DOHH2 (cell line): ENCODE results near the gene TGM6.

Experiments used
- H3F3A ChIP-seq: fragments of 200-600 bp; sonication (generic), shearing (Covaris generic); 2 replicates; pipeline ENCODE4 v1.6.0; 2016; ENCODE audit warnings: antibody characterized with exemption, mild to moderate bottlenecking; ENCODE audit not compliant: control insufficient read depth, insufficient read depth
- H3K27ac ChIP-seq: fragments of 200-600 bp; sonication (generic); 2 replicates; pipeline ENCODE4 v1.5.1; 2014; ENCODE audit warnings: low read depth, mild to moderate bottlenecking, low read length, moderate library complexity
- H3K27me3 ChIP-seq: fragments of 200-600 bp; sonication (generic); 2 replicates; pipeline ENCODE4 v1.6.1; 2014; ENCODE audit warnings: mild to moderate bottlenecking, low read length, mixed read lengths; ENCODE audit not compliant: control insufficient read depth
- H3K36me3 ChIP-seq: fragments of 200-600 bp; sonication (generic); 2 replicates; pipeline ENCODE4 v1.6.1; 2014; ENCODE audit warnings: mild to moderate bottlenecking, low read length, moderate library complexity, mixed read lengths; ENCODE audit not compliant: control insufficient read depth
- H3K4me1 ChIP-seq: fragments of 200-600 bp; sonication (generic); 2 replicates; pipeline ENCODE4 v1.6.1; 2014; ENCODE audit warnings: mild to moderate bottlenecking, low read length, mixed read lengths; ENCODE audit not compliant: control insufficient read depth
- H3K4me2 ChIP-seq: fragments of 200-600 bp; sonication (generic); 2 replicates; pipeline ENCODE4 v1.6.0; 2014; ENCODE audit warnings: mild to moderate bottlenecking, low read length, moderate library complexity
- H3K4me3 ChIP-seq: fragments of 200-600 bp; sonication (generic); 2 replicates; pipeline ENCODE4 v1.5.1; 2014; ENCODE audit warnings: mild to moderate bottlenecking, low read length, mixed read lengths
- H3K79me2 ChIP-seq: fragments of 200-600 bp; sonication (generic); 2 replicates; pipeline ENCODE4 v1.6.1; 2014; ENCODE audit warnings: mild to moderate bottlenecking, low read length, mixed read lengths; ENCODE audit not compliant: control insufficient read depth
- H3K9me2 ChIP-seq: fragments of 200-600 bp; sonication (generic); replicated peaks from 2 replicates; pipeline ENCODE4 v1.6.1; 2014; ENCODE audit warnings: mild to moderate bottlenecking, low read length, mixed read lengths; ENCODE audit not compliant: control insufficient read depth
- H3K9me3 ChIP-seq: fragments of 200-600 bp; sonication (generic); 2 replicates; pipeline ENCODE4 v1.6.1; 2014; ENCODE audit warnings: antibody characterized with exemption, low read length, mixed read lengths; ENCODE audit not compliant: control insufficient read depth, insufficient read depth
- H4K20me1 ChIP-seq: fragments of 200-600 bp; sonication (generic); 2 replicates; pipeline ENCODE4 v1.6.0; 2014; ENCODE audit warnings: low read depth, mild to moderate bottlenecking, antibody characterized with exemption, low read length, moderate library complexity; ENCODE audit not compliant: control insufficient read depth, insufficient read depth
- CTCF ChIP-seq: fragments of 200-600 bp; sonication (generic); IDR thresholded peaks from one replicate; pipeline ENCODE4 v1.5.1; 2014; ENCODE audit warnings: antibody characterized with exemption, mild to moderate bottlenecking, low read depth, low read length; ENCODE audit not compliant: poor library complexity, severe bottlenecking
- EZH2phosphoT487 ChIP-seq: fragments of 200-600 bp; sonication (generic); IDR thresholded peaks from 2 replicates; pipeline ENCODE4 v1.6.1; 2017; ENCODE audit warnings: borderline replicate concordance, mild to moderate bottlenecking, antibody characterized with exemption, low read length, moderate library complexity, mixed read lengths

Gene TGM6

GRCh38 chr20:2353231-2353630 is 27.5 kb upstream of the TGM6 start:
- no peaks in the 10 kb centered on the region for H4K20me1 ChIP-seq
- no peaks in the 10 kb centered on the region for H3K9me3 ChIP-seq
- H3K4me2 ChIP-seq = no peak overlapping the region
- no peaks in the 10 kb centered on the region for H3K9me2 ChIP-seq
- no peak overlapping the region for H3K4me3 ChIP-seq
- TF ChIP-seq CTCF (no peak), EZH2phosphoT487 (no peak)
- no peaks in the 10 kb centered on the region for H3K36me3 ChIP-seq
- no peaks in the 10 kb centered on the region for H3K79me2 ChIP-seq
- H3K27ac ChIP-seq = no peak overlapping the region
- H3K4me1 ChIP-seq = peaks cover 10% of the 10 kb centered on the region
- H3K27me3 ChIP-seq = no peaks in the 10 kb centered on the region; the same call in 1 of the 2 replicates
- H3F3A ChIP-seq = no peaks in the 10 kb centered on the region

- no peaks in the 10 kb centered on the region; the same call in 1 of the 2 replicates for H3K9me3 ChIP-seq
- H3F3A ChIP-seq = no peaks in the 10 kb centered on the region
- H3K4me2 ChIP-seq = no peak overlapping the region
- no peaks in the 10 kb centered on the region; the same call in 1 of the 2 replicates for H3K27me3 ChIP-seq
- H3K79me2 ChIP-seq = no peaks in the 10 kb centered on the region
- H3K4me1 ChIP-seq = peaks cover 9% of the 10 kb centered on the region
- no peak for TF ChIP-seq CTCF
- no peak for TF ChIP-seq EZH2phosphoT487
- no peak overlapping the region for H3K4me3 ChIP-seq
- H3K9me2 ChIP-seq = no peaks in the 10 kb centered on the region
- H4K20me1 ChIP-seq = no peaks in the 10 kb centered on the region
- no peaks in the 10 kb centered on the region for H3K36me3 ChIP-seq
- no peak overlapping the region for H3K27ac ChIP-seq
These were observed 23.6 kb upstream of the TGM6 start for GRCh38 chr20:2357114-2357513.

GRCh38 chr20:2358006-2358405 is 22.7 kb upstream of the TGM6 start:
- Histone ChIP-seq H3K36me3 (no peaks in the 10 kb centered on the region), H3K4me3 (no peak overlapping the region), H3K4me1 (peaks cover 4% of the 10 kb centered on the region; the same call in 1 of the 2 replicates), H3K9me2 (no peaks in the 10 kb centered on the region), H4K20me1 (no peaks in the 10 kb centered on the region), H3F3A (no peaks in the 10 kb centered on the region), H3K9me3 (no peaks in the 10 kb centered on the region; the same call in 1 of the 2 replicates), H3K79me2 (no peaks in the 10 kb centered on the region), H3K27me3 (no peaks in the 10 kb centered on the region; the same call in 1 of the 2 replicates), H3K27ac (no peak overlapping the region), H3K4me2 (no peak overlapping the region)
- no peak for TF ChIP-seq CTCF
- TF ChIP-seq EZH2phosphoT487 = no peak
